Psoas muscle (tissue), 8 donors: Measurements from ENCODE around the gene XRCC5. TPM values are rescaled to one million over a fixed set of nuclear protein-coding genes. Genes with fewer than 3 reads are reported as not detected.

ENCODE experiments used
- ATAC-seq, 4 donors: fragments of 200-7000 bp; cut with Tn5 transposase; one replicate each; pipeline ENCODE4 v1.9.1; 2020; ENCODE audit warnings: moderate library complexity in 3 of 4, mild to moderate bottlenecking in 2 of 4
- DNase-seq, 2 donors: peaks; one replicate each; pipeline ENCODE4 v3.0.0-alpha.2; 2020
- H3K27ac ChIP-seq: fragments of 200-600 bp; one replicate; pipeline ENCODE4 v1.8.0; 2022
- H3K27me3 ChIP-seq, 3 donors: fragments of 200-600 bp in 1 of 3; one replicate each; pipeline versions ENCODE4 v1.6.1 to v1.8.0; 2013 to 2022; ENCODE audit warnings: low read length in 2 of 3, mild to moderate bottlenecking in 2 of 3, moderate library complexity in 1 of 3; ENCODE audit not compliant: insufficient read depth in 3 of 3
- H3K36me3 ChIP-seq, 2 donors: fragments of 200-600 bp in 1 of 2; one replicate each; pipeline versions ENCODE4 v1.6.1 to v1.8.0; 2013 to 2022; ENCODE audit warnings: low read depth in 1 of 2, mild to moderate bottlenecking in 1 of 2, moderate library complexity in 1 of 2; ENCODE audit not compliant: insufficient read depth in 1 of 2
- H3K4me1 ChIP-seq: fragments of 200-600 bp; one replicate; pipeline ENCODE4 v1.8.0; 2022
- H3K4me3 ChIP-seq: fragments of 200-600 bp; one replicate; pipeline ENCODE4 v1.8.0; 2022; ENCODE audit warnings: mild to moderate bottlenecking
- H3K9me3 ChIP-seq: fragments of 200-600 bp; one replicate; pipeline ENCODE4 v1.8.0; 2022
- WGBS, 3 donors: extraction: QIAGEN DNeasy Blood & Tissue Kit; methylation state at CpG; one replicate each; pipeline versions ENCODE4 v1.1.6 to v1.1.7; 2013; 5-methylcytosine and 5-hydroxymethylcytosine counted together
- intact Hi-C, 2 donors: fragments of 100-400 bp; cut with DNase I; formaldehyde crosslinking; loops; one replicate each; pipeline versions ENCODE4 v1.11.0 to v1.14.2; 2022
- polyA plus RNA-seq, 3 donors: library from polyadenylated mRNA; stranded (reverse); fragments of 200-250 nt; gene quantifications; one replicate each; pipeline ENCODE4 v1.2.3, GENCODE V29; 2013
- total RNA-seq, 4 donors: library from RNA; stranded (reverse); fragmentation: NEBNext Ultra II Directional in 2 of 4; extraction: Animal tissue kit (Norgen Biotek cat#: 25700) in 2 of 4; gene quantifications; one replicate each; pipeline versions ENCODE4 v1.2.1 to v1.2.4, GENCODE V29; 2021 to 2023
- TF ChIP-seq, protein P1 (sequence below): fragments of 200-600 bp; IDR thresholded peaks from one replicate; pipeline ENCODE4 v1.8.0; 2022; ENCODE audit warnings: antibody characterized with exemption
- donor health status: healthy with polysubstance abuse.
- donor health status: DM: no; HTN: no; CAD: no; lungs with moderate emphysema.
- donor health status: Bipolar disorder and iron deficiency.
- donor health status: healthy.
- donor health status: DM: yes; HTN: yes; CAD: no.
- donor health status: DM: no; HTN: no; CAD: no.
- donor health status: DM: no; HTN: no; CAD: no.
- donor health status: DM: yes; HTN: yes; CAD: no.

Gene XRCC5
- total and polyA plus RNA-seq, 7 donors: 75.3 to 173 (median 140) TPM

DNA sequence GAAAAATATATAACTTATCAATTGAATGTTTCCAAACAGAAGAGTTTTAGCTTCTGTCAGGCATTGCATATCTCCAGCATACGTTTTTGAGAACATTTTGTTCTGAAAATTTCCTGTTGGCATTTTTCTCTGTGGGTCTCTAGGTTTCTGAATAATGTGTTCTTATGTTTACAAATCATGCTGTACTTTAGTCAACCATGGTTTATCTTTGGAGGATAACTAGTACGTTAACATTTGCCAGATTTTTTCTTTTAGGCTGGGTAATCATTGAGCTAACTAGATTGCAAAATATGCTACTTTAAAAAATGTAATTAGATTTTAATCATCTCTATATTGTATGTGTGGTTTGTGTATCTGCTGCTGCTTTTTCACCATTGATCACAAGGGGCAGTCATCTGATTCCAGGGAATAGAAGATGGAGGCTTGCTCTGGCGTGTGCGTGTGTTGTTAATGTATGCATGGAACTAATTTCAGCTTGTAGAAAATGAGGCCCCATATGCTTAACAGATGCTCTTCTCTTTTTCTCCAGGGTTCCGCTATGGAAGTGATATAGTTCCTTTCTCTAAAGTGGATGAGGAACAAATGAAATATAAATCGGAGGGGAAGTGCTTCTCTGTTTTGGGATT lies 21.3 kb downstream of the XRCC5 start:
- intact Hi-C loops: no loop called here
- H3K36me3 ChIP-seq: peaks cover 21 to 100% of the 10 kb centered on the region in 2 donors
- TF ChIP-seq, protein P1, sequence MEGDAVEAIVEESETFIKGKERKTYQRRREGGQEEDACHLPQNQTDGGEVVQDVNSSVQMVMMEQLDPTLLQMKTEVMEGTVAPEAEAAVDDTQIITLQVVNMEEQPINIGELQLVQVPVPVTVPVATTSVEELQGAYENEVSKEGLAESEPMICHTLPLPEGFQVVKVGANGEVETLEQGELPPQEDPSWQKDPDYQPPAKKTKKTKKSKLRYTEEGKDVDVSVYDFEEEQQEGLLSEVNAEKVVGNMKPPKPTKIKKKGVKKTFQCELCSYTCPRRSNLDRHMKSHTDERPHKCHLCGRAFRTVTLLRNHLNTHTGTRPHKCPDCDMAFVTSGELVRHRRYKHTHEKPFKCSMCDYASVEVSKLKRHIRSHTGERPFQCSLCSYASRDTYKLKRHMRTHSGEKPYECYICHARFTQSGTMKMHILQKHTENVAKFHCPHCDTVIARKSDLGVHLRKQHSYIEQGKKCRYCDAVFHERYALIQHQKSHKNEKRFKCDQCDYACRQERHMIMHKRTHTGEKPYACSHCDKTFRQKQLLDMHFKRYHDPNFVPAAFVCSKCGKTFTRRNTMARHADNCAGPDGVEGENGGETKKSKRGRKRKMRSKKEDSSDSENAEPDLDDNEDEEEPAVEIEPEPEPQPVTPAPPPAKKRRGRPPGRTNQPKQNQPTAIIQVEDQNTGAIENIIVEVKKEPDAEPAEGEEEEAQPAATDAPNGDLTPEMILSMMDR: no peak
- no peaks in the 10 kb centered on the region for H3K4me1 ChIP-seq
- 84 to 94% (median 87%) methylated on average over 6 of the region's 6 CpGs for WGBS, 3 donors
- H3K9me3 ChIP-seq: no peaks in the 10 kb centered on the region
- no peak overlapping the region for H3K4me3 ChIP-seq
- H3K27ac ChIP-seq: no peak overlapping the region
- DNase-seq (no peak), ATAC-seq (no peak)
- H3K27me3 ChIP-seq: no peaks in the 10 kb centered on the region

DNA sequence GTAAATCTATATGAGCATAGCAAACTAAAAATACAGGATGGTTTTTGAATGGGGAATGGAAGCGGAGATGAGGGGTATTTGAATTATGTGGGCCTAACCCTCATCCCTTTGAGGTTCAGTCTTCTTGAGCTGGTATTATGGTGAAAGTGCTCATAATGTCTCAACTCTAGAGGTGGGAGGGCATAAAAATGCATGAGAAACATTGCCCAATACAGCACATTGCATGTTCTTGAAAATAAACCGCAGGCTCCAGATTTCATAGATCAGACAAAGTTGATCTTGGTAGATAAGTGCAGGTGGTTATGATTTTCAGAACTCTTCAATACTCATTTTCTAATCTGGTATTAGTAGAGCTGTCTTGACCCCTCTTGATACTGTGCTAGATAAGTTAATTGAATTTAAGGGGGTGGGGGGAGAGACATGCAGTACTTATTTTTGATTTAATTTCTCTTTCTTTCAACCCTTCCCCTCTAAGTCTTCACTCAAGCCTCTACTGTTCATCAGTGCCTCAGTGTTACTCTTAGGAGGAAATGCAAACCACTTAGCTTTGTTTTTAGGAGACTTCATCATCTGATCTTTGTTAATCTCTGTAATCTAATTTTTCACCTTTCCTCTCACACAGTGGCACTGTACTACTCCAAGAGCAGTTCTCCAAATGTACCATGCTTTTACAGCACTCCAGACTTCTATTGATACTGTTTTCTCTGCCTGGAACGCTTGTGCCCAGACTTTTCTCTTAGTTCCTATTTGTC lies 22.2 kb downstream of the XRCC5 start:
- DNase-seq (no peak), ATAC-seq (no peak)
- Histone ChIP-seq H3K36me3 (peaks cover 18 to 100% of the 10 kb centered on the region in 2 donors), H3K27ac (no peak overlapping the region), H3K9me3 (no peaks in the 10 kb centered on the region), H3K4me3 (no peak overlapping the region), H3K4me1 (no peaks in the 10 kb centered on the region), H3K27me3 (no peaks in the 10 kb centered on the region)
- 96 to 99% (median 96%) methylated on average over 3 of the region's 3 CpGs for WGBS, 3 donors
- TF ChIP-seq, protein P1: no peak
- intact Hi-C loops: no loop called here

DNA sequence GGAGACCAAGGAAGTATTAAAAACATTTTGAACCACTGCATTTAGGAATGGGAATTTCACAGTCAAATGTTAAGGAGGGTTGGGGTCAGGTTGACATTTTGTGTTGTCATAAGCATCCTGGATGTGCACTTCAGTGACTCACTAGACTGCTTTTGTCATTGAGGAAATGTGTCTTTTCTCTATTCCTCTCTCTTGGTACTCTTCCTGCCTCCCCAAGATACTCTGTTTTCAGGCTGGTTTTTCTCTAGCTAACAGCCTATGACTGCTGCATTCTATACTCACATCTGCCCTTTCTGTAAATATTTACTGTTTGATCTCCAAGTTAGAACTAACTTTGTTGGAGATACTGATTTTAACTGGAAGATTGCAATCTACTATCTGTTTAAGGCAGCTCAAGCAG lies 23.4 kb downstream of the XRCC5 start:
- DNase-seq (no peak), ATAC-seq (no peak)
- TF ChIP-seq, protein P1: no peak
- Histone ChIP-seq H3K4me3 (no peak overlapping the region), H3K27ac (no peak overlapping the region), H3K9me3 (no peaks in the 10 kb centered on the region), H3K4me1 (no peaks in the 10 kb centered on the region), H3K27me3 (no peaks in the 10 kb centered on the region), H3K36me3 (peaks cover 18 to 100% of the 10 kb centered on the region in 2 donors)
- intact Hi-C loops: no loop called here

DNA sequence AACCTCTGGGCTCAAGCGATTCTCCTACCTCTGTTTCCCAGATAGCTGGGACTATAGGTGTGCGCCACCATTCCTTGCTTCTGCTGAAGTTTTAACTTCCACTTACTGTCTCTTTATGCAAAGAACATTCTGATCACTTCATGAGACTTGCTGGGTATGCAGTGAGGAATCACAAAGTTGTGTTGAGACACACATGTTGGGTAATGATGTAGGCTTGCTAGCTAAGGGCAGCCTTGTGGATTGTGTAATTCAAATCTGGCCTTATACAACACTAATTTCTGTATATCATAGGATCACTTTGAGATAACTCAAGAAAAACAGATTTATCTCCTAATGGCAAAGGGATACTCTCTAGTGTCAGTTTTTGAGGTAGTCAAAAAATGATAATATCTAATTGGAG lies 24.2 kb downstream of the XRCC5 start:
- Histone ChIP-seq H3K9me3 (no peaks in the 10 kb centered on the region), H3K27ac (no peak overlapping the region), H3K27me3 (no peaks in the 10 kb centered on the region), H3K4me3 (no peak overlapping the region), H3K36me3 (peaks cover 24 to 100% of the 10 kb centered on the region in 2 donors), H3K4me1 (no peaks in the 10 kb centered on the region)
- ATAC-seq (no peak), DNase-seq (no peak)
- intact Hi-C loops: no loop called here
- TF ChIP-seq, protein P1: no peak
- WGBS, 3 donors: 96 to 100% (median 97%) methylated on average over 2 of the region's 2 CpGs
